SK-N-SH (cell line): ENCODE measurements around the gene CCDC183.

Experiments
- CTCF ChIP-seq: fragments of 200-600 bp; sonication (generic); IDR thresholded peaks from 2 replicates; pipeline ENCODE4 v1.6.1; 2017; ENCODE audit warnings: antibody characterized with exemption, mild to moderate bottlenecking, moderate library complexity
- EP300 ChIP-seq, 2 experiments: IDR thresholded peaks; 2 replicates each; pipeline versions ENCODE4 v1.4.0 to v1.6.1; 2012; ENCODE audit warnings: borderline replicate concordance in 1 of 2, low read depth in 1 of 2, low read length in 1 of 2
- IRF3 ChIP-seq: fragments of 150-350 bp; IDR thresholded peaks from 2 replicates; pipeline ENCODE4 v1.6.1; 2016; ENCODE audit warnings: mild to moderate bottlenecking, low read depth, low read length
- SIN3A ChIP-seq: IDR thresholded peaks from 2 replicates; pipeline ENCODE4 v1.6.1; 2012; ENCODE audit warnings: low read depth, mild to moderate bottlenecking, low read length, moderate library complexity, borderline replicate concordance

- TF ChIP-seq EP300 (IDR thresholded peaks at IDR 0.05; ENCODE audit: borderline replicate concordance in 1 of 2, low read depth in 1 of 2, low read length in 1 of 2): no peak
- TF ChIP-seq CTCF: no peak
- no peak; the same call in 1 of the 2 replicates for TF ChIP-seq SIN3A
- no peak for TF ChIP-seq IRF3
These were observed 54.1 kb downstream of the CCDC183 start for GRCh38 chr9:136849960-136850865.
